Non-pigmented ciliary epithelial cell (primary cell): Measurements from ENCODE around the gene DUSP21.
"Not testable (repeated sequence)": the region's sequence is repeated elsewhere in the genome, so short reads cannot be mapped to it uniquely, and the experiment has no call there.

ENCODE experiments used
- DNase-seq: peaks from one replicate; pipeline ENCODE4 v3.0.0-alpha.2; 2010; ENCODE audit warnings: low read depth

DUSP21 gene

DNA sequence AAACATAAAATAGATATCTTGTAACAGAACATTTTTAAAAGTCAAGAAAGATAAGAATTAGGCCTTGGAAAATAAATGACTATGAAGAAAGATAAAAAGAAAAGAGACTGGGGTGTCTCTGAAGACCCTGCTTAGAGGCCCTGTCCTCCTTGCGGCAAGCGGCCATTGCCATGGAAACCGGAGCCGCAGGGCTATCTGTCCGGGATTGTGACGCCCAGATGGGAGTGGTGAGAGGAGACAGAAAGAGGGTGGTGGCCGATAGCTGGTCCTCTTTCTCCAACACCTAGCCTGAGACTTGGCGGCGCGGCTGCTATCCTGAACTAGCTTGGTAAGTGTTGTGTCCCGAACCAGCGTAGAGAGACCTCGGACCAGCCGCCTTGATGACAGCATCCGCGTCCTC lies at the start of gene DUSP21:
Gene DUSP21 (plus strand): TSS at position 269 of the 400 bp plus-strand sequence. CDS start 112 bp downstream, at position 381.
- no peak for DNase-seq

GRCh38 chrX:44795945-44796450 lies 47.8 kb upstream of the DUSP21 start:
- no peak for DNase-seq

DNA sequence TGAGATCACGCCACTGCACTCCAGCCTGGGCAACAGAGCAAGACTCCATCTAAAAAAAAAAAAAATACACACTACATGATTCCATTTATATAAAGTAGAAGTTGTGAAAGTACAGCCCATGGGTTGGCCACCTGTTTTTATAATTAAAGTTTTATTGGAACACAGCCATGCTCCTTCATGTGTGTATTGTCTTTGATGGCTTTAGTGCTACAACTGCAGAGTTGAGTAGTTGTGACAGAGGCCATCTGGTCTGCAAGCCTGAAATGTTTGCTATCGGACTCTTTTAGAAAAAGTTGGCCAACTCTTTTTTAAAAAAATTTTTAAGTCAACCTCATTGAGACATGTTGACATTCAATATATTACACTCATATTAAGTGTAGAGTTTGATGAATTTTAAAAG lies 41.2 kb upstream of the DUSP21 start:
- DNase-seq = no peak

DNA sequence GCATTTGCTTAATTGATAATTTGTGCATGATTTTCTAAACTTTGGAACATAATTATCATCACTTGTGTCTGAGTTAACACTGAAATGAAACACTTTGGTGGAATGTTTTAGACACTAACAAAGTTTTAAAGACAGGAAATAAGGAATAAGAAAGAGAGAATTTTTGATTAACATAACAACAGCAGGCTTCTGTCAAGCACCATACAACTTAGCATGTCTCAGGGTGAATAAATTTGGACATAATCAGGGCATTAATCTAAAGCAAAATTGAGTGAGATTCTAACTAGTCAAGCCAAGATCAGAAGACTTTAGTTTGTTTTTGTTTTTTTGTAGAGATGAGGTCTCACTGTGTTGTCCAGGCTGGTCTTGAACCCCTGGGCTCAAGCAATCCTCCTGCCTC lies 28.1 kb upstream of the DUSP21 start:
- DNase-seq = no peak

DNA sequence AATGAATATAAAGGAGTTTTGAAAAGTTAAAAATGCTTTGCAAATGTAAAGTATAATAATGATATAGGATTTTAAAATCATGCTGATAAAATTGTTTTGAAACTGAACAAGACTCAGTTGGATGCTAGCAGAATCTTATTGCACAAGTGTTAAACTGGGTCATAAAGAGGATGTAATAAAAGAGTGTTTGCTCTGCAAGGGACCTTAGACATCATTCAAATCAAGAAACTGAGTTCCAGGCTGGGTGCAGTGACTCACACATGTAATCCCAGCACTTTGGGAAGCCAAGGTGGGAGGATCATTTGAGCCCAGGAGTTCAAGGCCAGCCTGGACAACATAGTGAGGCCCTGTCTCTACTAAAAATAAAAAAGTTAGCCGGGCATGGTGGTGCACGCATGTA lies 27.5 kb upstream of the DUSP21 start:
- DNase-seq = no peak

- no peak for DNase-seq
Measured at GRCh38 chrX:44817029-44817428, 26.8 kb upstream of the DUSP21 start.

DNA sequence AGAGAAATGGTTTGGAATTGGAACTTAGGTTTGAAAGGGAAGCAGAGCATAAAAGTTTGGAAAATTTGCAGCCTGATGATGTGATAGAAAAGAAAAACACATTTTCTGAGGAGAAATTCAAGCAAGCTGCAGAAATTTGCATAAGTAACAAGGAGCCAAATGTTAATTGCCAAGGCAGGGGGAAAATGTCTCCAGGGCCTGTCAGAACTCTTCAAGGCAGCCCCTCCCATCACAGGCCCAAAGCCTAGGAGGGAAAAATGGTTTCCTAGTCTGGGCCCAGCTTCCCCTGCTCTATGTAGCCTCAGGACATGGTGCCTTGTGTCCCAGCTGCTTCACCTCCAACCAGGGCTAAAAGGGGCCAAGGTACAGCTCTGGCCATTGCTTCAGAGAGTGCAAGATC lies 21.2 kb upstream of the DUSP21 start:
- no peak for DNase-seq

GRCh38 chrX:44823193-44823592 lies 20.6 kb upstream of the DUSP21 start:
- not testable (repeated sequence) for DNase-seq

DNA sequence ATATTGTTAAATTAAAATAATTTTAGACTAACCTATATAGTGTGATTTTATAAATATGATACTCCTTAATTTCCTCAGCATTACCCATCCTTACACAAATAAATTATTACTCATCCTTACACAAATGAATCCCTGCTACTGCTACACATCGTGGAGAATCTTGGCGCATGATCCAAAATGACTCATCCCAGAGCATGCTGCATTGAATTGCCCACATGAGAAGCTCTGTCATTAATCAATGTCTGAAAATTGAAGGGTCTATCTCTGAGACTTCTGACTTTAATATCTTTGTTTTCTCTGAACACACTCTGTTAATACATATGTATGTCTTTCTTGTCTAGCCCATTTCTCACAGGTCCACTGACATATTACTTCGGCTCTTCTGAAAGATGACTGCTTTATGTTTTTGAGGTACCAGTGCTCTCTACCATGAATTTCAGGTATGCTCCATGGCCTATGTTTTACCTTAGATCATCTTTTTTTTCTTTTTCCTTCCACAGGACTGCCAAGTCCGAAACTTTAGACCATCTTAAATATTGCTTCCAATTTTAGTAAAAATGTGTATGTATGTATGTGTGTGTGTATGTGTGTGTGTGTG lies 15.7 kb upstream of the DUSP21 start:
- peak; percentile 35 for DNase-seq

GRCh38 chrX:44829832-44830231 lies 14.0 kb upstream of the DUSP21 start:
- no peak for DNase-seq

- DNase-seq = no peak
Measured at GRCh38 chrX:44842550-44843317, 1.1 kb upstream of the DUSP21 start.

DNA sequence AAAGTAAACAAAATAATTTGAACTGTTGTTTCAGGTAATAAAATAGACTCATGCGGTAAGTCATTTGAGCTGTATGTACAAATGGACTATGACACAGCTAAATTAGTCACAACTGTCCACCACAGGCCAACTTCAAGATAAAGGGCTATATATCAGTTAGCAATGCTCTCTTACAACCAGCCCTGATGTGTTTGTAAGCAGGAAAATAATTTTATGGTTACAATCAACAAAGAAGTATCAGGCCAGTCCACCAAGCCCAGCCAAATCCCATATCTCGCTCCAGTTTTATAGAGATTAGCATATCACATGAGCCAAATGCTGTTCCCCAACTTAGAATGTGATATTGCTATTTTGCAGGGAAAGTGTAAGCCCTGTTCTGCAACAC lies 511 bp upstream of the DUSP21 start:
- no peak for DNase-seq

GRCh38 chrX:44844204-44844603 lies 383 bp downstream of the DUSP21 start:
- DNase-seq = no peak

DNA sequence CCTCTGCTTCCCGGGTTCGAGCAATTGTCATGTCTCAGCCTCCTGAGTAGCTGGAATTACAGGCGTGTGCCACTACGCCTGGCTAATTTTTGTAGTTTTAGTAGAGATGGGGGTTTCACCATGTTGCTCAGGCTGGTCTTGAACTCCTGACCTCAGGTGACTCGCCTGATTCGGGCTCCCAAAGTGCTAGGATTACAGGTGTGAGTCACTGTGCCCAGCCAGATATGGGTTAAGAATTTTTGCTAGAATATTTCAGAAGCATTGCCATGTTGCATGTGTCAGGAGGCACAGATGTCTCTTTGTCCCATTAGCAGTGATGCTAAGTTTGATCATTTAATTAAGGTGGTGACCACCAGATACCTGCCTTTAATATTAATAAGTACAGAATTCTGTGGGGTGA lies 7.1 kb downstream of the DUSP21 start:
- DNase-seq = not testable (repeated sequence)

GRCh38 chrX:44871114-44871645 lies 27.4 kb downstream of the DUSP21 start:
- no peak for DNase-seq

DNA sequence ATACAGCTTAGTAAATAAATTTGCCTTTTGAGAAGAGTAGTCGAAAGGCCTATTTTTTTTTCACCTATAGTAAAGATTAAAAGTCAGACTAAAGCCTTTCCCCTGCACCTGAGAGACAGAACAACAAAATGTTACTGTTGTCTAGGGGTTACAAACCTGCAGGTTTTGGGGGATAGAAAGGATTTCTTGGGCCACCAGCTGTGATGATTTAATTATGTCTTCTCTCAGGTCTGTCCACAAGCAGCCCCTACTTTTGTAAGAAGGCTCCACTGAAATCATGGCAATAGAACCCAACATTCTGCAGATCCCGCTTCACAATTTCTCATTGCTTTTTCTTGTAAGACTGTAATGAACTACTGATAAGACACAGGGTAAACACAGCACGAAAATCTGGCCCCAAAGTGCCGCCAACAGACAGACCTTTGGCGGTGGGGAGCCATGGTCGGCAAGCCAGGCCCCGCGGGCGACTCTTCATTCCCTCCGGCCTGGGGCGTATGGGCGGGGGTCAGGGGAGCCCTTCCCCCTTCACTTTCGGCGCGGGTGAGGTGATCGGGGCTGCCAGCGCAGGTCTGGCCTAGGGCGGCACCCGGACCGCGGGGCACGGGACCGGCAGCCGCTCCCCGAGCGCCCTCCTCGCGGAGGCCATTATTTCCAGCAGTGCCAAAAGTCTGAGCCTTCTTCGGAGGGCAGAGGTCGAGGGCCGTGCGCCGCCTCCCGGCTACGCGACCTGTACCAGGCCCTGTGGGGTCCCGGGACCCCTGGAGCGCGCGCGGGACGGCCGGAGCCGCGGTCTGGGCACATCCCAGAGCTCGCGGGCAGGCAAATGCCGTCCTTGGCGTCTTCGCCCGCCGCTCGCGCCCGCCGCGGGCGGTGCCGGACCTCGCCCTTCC lies 28.4 kb downstream of the DUSP21 start:
- DNase-seq = no peak

DNA sequence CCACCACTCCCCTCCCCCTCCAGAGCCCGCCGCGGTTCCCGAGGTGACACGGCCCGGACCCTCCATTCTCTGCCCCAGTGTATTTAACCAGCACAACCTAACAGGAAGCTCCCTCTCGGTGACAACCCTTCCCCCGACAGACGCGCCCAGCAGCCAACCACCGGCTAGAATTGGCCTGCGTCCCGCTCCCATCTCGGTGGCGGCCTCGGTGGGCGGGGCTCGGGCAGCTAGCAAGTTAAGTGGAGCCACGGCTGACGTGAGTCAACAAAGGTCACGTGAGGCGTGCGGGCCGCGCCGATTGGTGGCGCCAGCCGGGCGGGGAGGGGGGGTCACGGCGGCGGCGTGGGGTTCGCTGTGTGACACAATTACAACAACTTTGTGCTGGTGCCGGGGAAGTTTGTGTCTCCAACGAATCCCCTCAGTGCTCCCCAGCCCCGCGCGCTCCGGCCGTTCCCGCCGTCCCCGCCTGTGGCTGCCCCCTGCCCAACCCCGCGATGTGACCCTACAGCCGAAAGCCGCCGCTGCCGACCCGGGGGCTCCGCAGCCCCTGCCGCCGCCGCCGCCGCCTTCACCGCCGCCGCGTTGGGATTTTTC lies 29.1 kb downstream of the DUSP21 start, which contains the start of gene KDM6A:
Gene KDM6A (plus strand): TSS at position 368 of the 594 bp plus-strand sequence. CDS start 364 bp downstream, outside the sequence.
- peak; percentile 78 for DNase-seq

GRCh38 chrX:44873415-44874276 lies 29.8 kb downstream of the DUSP21 start:
- no peak for DNase-seq

- DNase-seq = no peak
Measured at GRCh38 chrX:44874420-44875184, 30.8 kb downstream of the DUSP21 start.

DNA sequence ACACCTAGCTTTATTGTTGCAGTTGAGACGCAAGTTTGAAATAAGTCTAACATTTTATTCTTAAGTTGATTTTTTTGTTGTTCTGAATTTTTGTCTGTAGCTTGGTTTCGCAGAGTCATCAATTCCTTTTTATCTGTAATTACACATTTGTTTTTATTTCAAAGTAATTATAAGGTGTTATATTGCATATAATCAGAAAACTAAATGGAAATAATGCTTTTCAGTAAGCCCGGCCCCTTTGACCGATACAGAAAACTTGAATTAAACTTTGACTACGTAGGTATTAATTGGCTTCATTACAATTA lies 31.3 kb downstream of the DUSP21 start:
- DNase-seq = no peak
